CD4-positive, alpha-beta T cell treated with Interferon gamma for 1 hour (primary cell): ENCODE measurements around the gene LMNTD1.

Source experiments
- DNase-seq: peaks from one replicate; pipeline ENCODE4 v3.0.0-alpha.2; 2020

The LMNTD1 gene

DNA sequence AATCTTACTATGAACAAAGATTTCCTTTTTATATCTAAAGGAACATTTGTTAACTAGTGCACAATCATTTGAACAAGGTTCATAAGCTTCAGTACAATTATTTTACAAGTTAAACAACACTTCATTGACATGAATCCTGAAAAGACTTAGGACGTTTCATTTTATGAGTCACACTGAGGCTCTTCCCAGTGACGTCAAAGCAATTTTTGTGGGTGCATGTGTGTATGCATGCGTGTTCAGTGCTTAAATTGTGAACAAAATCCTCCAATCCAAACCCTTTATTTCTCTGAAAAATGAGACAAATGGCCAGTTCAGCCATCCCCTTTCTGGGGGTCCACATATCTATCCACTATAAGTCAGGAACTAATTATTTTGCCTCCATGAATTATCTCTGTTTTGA is 2.9 kb downstream of the LMNTD1 start:
- DNase-seq, result no peak

- DNase-seq, result no peak
These were observed 4.0 kb downstream of the LMNTD1 start for GRCh38 chr12:25549120-25549519.

DNA sequence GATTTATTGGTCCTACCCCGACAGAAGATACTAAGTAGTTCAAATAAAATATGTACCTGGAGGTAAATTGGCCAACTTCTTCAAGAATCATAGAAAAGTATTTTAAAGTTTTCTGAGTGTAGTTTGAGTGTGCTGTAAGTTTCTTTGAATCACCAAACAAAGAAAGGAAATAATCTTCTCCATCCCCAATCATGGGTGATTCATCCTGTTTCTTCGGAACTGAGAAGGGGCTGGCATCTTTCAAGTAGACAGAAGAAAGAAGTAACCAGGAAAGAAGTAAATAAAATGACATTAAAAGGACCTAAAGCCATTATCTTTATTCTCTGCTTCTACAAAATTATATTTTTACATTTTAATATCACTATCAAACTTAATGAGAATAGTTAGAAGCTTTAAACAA is 6.8 kb downstream of the LMNTD1 start:
- no peak for DNase-seq

DNA sequence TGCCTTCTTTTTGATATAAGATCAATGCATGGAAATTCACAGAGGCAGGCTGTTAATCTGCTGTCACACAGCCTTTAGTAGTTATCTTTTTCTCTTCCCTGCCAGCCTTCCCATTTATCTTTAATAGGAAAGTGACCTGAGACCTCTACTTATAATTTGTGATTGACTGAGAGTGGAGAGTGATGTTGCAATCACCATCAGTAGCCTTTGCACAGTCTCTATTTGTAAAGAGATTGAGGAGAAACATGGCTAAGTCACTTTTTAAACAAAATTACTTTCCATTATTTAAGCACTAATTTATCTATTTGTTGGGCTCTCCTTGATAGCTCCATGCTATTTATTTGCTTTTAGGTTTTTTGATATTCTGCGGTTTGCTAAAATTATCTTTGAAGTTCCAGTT is 19.9 kb downstream of the LMNTD1 start:
- no peak for DNase-seq

GRCh38 chr12:25531502-25532052 is 21.5 kb downstream of the LMNTD1 start:
- DNase-seq, result no peak

DNA sequence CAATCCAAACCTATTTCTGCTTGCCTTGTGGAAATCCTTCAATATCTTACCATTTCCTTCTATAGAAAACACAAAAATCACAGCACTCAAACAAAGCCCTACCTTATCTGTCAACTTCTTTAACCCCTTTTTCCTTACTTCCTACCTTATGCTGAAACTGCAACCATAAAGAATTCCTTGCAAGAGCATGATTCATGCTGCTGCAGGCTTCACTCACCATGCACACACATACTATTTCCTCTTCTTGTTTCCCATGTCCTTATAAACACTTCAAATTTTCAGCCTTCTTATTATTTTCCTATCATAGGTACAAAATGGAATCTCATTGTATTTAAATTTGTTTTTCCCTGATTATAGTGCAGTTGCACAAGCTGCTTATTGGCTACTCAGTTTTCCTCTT is 23.3 kb downstream of the LMNTD1 start:
- no peak for DNase-seq

DNA sequence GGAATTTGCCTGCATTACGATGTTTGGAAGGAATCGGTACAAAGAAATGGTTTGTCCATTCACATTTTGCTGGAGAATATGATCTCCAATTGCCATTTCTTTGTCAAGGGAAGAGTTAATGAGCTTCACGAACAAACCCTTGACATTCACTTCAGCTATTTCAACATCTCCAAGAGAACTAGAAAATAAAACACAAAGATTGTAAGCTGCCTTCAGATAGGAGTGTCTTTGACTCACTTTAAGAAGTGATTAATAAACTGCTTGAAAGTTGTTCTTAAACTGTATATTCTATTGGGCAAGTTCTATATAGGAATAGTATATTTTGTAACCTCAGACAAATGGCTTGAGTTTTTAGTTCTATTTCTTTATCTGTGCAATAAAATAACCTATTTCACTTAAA is 26.3 kb downstream of the LMNTD1 start:
- no peak for DNase-seq

- no peak for DNase-seq
These were observed 28.7 kb downstream of the LMNTD1 start for GRCh38 chr12:25524366-25524765.

GRCh38 chr12:25521625-25522256 is 31.3 kb downstream of the LMNTD1 start:
- no peak for DNase-seq

DNA sequence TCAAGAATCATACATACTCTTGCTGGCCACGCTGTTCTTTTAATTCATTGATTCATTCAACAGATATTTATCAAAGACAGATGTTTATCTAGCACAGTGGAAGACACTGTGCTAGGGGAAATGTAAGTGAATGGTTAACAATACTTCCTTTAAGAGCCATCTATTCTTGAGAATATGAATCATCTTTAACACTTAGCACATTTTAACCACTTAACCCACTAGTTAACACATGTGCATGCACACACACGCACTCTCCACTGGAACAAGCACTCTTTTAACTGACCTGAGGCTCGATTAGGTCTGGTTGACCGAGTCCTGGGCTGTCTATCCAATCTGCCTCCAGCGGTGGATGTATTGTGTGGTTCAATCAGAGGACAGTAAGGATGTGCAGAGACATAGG is 34.6 kb downstream of the LMNTD1 start:
- no peak for DNase-seq

DNA sequence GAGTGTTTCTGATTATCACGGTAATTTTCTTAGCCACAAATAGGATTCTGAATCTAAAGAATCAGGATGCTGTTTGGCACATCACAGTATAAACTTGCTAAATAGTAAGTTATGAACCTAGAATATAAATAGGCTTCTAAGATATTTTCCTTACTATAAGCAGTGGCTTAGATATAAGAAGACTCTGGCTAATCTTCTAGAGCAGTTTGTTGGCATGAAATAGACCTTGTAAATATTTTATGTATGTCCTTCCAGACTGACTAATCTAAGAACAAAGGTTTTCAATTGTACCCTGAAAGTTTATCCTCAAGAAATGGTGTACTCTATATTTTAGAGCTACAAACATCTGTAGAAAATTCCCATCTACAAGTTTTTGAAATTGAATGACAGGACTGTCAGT is 48.3 kb downstream of the LMNTD1 start:
- DNase-seq, result no peak

DNA sequence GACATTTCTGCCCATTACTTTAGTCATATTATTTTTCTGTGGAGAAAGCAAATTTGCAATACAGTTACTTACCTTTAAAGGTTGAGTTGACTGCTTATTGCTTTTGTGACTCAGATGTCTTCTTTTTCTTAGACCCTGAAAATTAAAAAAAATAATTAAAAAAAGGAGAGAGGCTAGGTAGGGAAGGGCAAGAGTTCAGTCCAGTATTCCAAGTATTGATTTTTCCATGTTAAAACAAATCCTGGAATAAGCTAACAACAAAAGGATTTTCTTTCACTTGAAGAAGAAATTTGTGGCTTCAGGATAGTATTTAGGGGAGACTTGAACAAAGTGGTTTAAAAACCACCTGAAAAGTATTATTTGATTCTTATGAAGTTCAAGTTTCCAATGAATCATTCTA is 49.4 kb downstream of the LMNTD1 start:
- no peak for DNase-seq

DNA sequence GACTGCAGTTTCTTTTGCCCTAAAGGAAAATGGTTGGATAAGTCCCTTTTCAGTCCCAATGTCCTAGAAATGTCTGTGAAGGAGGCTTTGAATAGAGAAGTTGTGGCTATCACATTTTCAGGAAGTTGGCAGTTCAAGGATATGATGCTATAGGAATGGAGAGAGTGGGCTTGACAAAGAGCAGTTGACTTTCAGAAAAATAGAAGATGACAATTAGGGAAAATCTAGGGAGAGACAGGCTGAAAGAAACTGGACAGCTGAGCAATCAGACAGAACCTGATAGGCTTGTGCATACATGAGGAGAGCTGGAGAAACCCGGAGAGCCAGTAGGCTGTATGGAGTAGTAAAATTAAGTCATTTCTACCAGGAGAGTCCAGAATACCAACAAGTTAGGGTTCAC is 50.5 kb downstream of the LMNTD1 start:
- no peak for DNase-seq

- no peak for DNase-seq
These were observed 51.0 kb downstream of the LMNTD1 start for GRCh38 chr12:25502118-25502517.

- no peak for DNase-seq
These were observed 51.5 kb downstream of the LMNTD1 start for GRCh38 chr12:25501549-25501948.

GRCh38 chr12:25500651-25501050 is 52.4 kb downstream of the LMNTD1 start:
- no peak for DNase-seq

GRCh38 chr12:25497021-25497420 is 56.1 kb downstream of the LMNTD1 start:
- DNase-seq, result no peak

DNA sequence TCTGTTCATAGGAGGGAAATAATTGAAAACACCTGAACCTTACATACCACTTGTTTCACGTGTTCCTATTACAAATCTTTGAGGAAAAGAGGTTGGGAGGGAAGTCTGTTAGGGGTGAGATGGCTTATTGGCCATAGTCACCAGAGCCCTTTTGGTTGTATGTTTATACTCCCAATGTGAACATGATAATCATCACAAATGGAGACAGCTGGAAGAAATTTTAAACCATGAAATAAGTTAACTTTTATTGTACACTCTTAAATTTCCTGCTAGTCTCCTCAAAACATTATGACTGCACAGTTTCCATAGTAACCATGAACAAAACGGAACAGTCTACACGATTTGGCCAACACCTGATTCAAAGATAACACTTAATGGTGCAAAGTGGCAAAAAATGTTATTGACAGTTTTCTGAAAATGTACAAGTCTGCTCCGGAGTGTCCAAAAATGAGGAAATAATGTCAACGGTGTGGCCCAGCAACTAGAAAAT is 56.9 kb downstream of the LMNTD1 start:
- DNase-seq, result no peak

- no peak for DNase-seq
These were observed 57.6 kb downstream of the LMNTD1 start for GRCh38 chr12:25495331-25496097.

DNA sequence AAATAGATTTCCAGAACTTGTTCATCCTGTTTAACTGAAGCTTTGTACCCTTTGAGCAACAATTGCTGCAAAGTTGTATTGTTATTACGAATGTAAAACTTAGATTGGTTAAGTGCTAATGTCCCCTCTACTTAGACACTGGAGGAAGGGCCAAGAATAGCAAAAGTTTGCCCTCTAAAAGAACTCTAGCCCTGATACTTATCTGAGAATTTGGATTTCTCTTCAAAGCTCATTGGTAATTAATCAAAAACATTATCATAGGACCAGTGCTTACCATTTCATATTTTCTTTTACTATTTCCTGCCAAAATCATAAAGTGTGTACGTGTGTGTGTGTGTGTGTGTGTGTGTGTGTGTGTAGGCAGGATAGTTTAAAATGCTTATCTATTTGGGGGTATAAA is 58.2 kb downstream of the LMNTD1 start:
- no peak for DNase-seq

DNA sequence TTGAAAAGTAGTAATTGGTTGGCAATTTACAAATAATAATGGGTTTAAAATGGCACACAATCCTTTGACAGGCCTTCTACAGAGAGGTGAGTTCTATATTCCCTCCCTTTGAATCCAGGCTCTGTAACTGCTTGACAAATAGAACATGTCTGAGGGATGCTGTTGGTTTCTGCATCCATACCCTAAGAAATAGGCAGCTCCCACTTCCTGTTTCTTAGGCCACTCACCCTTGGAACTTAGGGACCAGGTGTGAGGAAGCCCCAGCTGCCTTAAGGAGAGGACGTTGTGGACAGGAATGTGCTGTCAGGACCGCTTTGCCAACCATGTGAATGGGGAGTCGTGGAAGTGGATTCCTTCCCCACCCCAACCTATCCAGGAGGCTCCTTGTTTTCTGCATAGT is 59.4 kb downstream of the LMNTD1 start:
- no peak for DNase-seq

DNA sequence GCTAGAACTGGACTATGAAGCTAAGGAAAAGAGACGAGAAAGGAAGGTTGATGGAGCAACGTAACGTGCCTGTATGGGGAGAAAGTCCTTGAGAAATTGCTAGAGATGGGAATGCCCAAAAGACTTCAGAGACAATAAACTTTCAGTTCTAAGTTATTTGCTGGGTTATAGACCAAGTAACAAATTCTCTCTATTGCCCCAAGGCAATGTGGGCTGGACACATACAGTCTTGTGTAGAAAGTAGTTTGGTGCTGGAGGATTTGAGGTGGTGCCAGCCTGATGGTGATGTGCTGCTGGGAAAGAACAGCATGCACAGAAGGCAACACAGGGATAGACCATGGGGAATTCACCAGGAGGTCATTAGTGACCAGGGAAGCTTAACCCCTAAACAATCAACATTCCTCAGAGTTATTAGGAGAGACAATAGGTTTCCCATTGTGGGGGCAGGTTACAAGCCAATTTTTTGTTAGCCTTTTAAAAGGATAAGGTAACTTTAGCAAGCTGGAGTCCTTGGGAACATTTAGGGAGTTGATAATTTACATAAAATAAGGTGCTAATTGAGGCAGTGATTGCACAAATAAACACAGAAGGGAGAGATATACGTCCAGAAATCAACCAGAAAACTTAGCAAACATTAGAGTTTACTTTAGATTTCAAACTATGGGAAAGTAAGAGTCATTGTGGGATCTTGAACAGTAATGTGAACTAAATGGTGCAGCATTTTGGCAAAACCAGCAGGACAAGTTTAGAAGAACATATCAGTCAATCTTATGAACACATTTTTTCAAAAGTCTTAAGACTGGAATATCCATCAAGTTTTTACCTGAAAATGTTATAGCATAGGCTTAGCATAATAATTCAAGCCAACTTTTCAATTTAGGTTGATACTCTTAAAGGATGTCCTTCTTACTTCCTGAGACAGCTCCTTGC is 61.4 kb downstream of the LMNTD1 start:
- DNase-seq, result no peak
